HEK293 (cell line): ENCODE results near the gene BRWD1.
"Not testable (repeated sequence)": the region's sequence is repeated elsewhere in the genome, so short reads cannot be mapped to it uniquely, and the experiment has no call there.

ENCODE experiments used
- CTCF ChIA-PET: fragments of 350-600 bp; formaldehyde crosslinking; extraction: SDS; loops from one replicate; lab custom pipeline; 2021; ENCODE audit warnings: antibody characterized with exemption; lab: Yijun Ruan, JAX
- POLR2A ChIA-PET: fragments of 300-600 bp; formaldehyde crosslinking; extraction: SDS; loops from one replicate; lab custom pipeline; 2020; ENCODE audit warnings: antibody characterized with exemption, inconsistent platforms; lab: Yijun Ruan, JAX
- H3K27ac ChIP-seq: fragments of 200-500 bp; sonication (Bioruptor generic); 2 replicates; pipeline ENCODE4 v1.5.1; 2014; ENCODE audit warnings: low read depth, low read length, control low read depth, inconsistent platforms; ENCODE audit errors: extremely low read depth
- H3K36me3 ChIP-seq, 2 experiments: fragments of 200-500 bp in 1 of 2; sonication (Bioruptor generic) in 1 of 2; 1 replicate in 1 of 2; 2 replicates in 1 of 2; pipeline ENCODE4 v1.5.1; 2014 to 2017; ENCODE audit warnings: inconsistent platforms in 2 of 2, low read length in 2 of 2; ENCODE audit not compliant: control insufficient read depth in 2 of 2, insufficient read depth in 1 of 2
- H3K4me1 ChIP-seq: fragments of 200-500 bp; sonication (Bioruptor generic); 2 replicates; pipeline ENCODE4 v1.5.1; 2014; ENCODE audit warnings: mild to moderate bottlenecking, low read length, inconsistent platforms; ENCODE audit not compliant: control insufficient read depth, insufficient read depth
- H3K4me3 ChIP-seq: 2 replicates; pipeline ENCODE4 v1.5.1; 2011; ENCODE audit warnings: low read depth, mild to moderate bottlenecking, control low read depth, low read length, moderate library complexity
- H3K9me3 ChIP-seq: fragments of 200-500 bp; sonication (Bioruptor generic); 2 replicates; pipeline ENCODE4 v1.5.1; 2014; ENCODE audit warnings: low read depth, low read length, inconsistent platforms; ENCODE audit not compliant: control insufficient read depth, insufficient read depth
- WT1 ChIP-seq: fragments of 450-650 bp; formaldehyde crosslinking; IDR thresholded peaks from 2 replicates; pipeline ENCODE4 v1.5.1; 2016; ENCODE audit warnings: missing biosample characterization, missing genetic modification characterization
- YY2 ChIP-seq: fragments of 450-650 bp; formaldehyde crosslinking; IDR thresholded peaks from 2 replicates; pipeline ENCODE4 v1.5.1; 2016; ENCODE audit warnings: missing biosample characterization, missing genetic modification characterization
- ZNF707 ChIP-seq: fragments of 450-650 bp; formaldehyde crosslinking; IDR thresholded peaks from 2 replicates; pipeline ENCODE4 v1.5.1; 2016; ENCODE audit warnings: missing biosample characterization, missing genetic modification characterization
- TF ChIP-seq, protein P1 (sequence below): fragments of 450-650 bp; formaldehyde crosslinking; IDR thresholded peaks from 2 replicates; pipeline ENCODE4 v1.5.1; 2016; ENCODE audit warnings: missing biosample characterization, missing genetic modification characterization
- TF ChIP-seq, protein P2 (sequence below): fragments of 450-650 bp; formaldehyde crosslinking; IDR thresholded peaks from 2 replicates; pipeline ENCODE4 v1.5.1; 2016; ENCODE audit warnings: missing biosample characterization, missing genetic modification characterization, borderline replicate concordance
- TF ChIP-seq, protein P3 (sequence below): fragments of 450-650 bp; formaldehyde crosslinking; IDR thresholded peaks from 2 replicates; pipeline ENCODE4 v1.5.1; 2016; ENCODE audit warnings: missing biosample characterization, missing genetic modification characterization
- TF ChIP-seq, protein P4 (sequence below): fragments of 450-650 bp; formaldehyde crosslinking; IDR thresholded peaks from 2 replicates; pipeline ENCODE4 v1.5.1; 2016; ENCODE audit warnings: missing biosample characterization, missing genetic modification characterization
- TF ChIP-seq, protein P5 (sequence below): fragments of 450-650 bp; formaldehyde crosslinking; IDR thresholded peaks from 2 replicates; pipeline ENCODE4 v1.5.1; 2017; ENCODE audit warnings: missing biosample characterization, missing genetic modification characterization

Gene BRWD1

DNA sequence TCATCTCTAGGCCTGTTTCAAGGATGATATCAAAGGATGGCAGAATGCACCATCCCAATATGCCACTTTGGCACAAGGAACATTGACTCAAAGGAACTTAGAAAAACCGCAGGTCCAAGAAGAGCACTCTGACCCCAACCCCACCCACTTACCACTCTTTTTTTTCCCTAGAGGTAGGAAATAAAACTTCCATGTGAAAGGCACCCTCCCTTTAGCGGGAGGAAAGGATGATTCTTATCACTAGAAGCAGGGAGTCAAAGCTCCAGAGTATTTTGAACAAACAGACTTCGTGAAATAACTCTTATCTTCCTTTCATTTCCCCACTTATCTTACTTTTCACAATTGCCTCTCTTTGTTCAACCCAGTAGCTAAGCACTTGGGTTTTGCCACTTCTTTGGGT, 152.4 kb downstream of the BRWD1 start:
- no peaks in the 10 kb centered on the region for H3K36me3 ChIP-seq
- TF ChIP-seq WT1, result 0 out of 2 replicates have a peak, but pooled peaks have one; percentile 20
- TF ChIP-seq, protein P1, sequence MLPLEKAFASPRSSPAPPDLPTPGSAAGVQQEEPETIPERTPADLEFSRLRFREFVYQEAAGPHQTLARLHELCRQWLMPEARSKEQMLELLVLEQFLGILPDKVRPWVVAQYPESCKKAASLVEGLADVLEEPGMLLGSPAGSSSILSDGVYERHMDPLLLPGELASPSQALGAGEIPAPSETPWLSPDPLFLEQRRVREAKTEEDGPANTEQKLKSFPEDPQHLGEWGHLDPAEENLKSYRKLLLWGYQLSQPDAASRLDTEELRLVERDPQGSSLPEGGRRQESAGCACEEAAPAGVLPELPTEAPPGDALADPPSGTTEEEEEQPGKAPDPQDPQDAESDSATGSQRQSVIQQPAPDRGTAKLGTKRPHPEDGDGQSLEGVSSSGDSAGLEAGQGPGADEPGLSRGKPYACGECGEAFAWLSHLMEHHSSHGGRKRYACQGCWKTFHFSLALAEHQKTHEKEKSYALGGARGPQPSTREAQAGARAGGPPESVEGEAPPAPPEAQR (tag by site-specific recombination), result no peak
- no peak overlapping the region for H3K27ac ChIP-seq
- ChIA-PET POLR2A (no interaction called here), CTCF (interaction anchor here (0.6 kb wide), 2 partner anchors 23 to 424 kb away, joined by 3 read pairs; no protein-coding TSS in a partner anchor)
- H3K4me3 ChIP-seq, result no peak overlapping the region
- no peaks in the 10 kb centered on the region for H3K9me3 ChIP-seq
- no peaks in the 10 kb centered on the region for H3K4me1 ChIP-seq

DNA sequence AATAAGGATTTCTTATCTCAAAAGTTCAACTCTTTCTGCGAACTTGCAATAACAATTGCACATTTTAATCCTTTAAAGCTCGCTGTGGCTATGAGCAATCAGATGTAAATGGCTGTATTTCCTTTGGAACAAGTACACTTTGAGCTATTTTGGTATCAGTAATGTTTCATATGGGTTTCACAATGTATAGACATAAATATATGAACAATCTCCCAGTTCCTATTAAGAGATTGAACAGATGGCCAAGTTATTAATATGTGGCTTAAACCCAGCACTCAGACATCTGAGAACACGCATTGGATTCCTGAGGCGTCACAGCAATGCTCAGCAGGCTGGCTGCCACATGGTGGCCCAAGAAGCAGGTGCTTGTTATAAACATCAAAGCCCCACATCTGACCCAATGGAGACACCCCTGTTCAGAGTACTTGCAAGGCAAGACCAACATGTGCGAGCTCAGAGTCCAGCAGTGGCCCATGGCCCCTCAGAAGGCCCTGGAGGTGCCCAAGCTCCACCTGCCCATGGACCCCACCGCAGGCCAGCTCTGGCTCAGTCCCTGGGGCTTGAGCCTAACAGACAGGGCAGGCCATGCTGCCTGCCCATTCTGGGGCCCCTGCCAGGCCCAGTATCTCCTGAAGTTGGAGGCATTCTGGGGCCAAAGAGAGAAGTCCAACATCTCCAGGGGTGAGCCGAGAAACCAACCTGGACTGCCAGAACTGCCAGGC, 153.9 kb downstream of the BRWD1 start:
- TF ChIP-seq, protein P2, sequence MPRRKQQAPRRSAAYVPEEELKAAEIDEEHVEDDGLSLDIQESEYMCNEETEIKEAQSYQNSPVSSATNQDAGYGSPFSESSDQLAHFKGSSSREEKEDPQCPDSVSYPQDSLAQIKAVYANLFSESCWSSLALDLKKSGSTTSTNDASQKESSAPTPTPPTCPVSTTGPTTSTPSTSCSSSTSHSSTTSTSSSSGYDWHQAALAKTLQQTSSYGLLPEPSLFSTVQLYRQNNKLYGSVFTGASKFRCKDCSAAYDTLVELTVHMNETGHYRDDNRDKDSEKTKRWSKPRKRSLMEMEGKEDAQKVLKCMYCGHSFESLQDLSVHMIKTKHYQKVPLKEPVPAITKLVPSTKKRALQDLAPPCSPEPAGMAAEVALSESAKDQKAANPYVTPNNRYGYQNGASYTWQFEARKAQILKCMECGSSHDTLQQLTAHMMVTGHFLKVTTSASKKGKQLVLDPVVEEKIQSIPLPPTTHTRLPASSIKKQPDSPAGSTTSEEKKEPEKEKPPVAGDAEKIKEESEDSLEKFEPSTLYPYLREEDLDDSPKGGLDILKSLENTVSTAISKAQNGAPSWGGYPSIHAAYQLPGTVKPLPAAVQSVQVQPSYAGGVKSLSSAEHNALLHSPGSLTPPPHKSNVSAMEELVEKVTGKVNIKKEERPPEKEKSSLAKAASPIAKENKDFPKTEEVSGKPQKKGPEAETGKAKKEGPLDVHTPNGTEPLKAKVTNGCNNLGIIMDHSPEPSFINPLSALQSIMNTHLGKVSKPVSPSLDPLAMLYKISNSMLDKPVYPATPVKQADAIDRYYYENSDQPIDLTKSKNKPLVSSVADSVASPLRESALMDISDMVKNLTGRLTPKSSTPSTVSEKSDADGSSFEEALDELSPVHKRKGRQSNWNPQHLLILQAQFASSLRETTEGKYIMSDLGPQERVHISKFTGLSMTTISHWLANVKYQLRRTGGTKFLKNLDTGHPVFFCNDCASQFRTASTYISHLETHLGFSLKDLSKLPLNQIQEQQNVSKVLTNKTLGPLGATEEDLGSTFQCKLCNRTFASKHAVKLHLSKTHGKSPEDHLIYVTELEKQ (tag by site-specific recombination), result no peak
- TF ChIP-seq, protein P3, sequence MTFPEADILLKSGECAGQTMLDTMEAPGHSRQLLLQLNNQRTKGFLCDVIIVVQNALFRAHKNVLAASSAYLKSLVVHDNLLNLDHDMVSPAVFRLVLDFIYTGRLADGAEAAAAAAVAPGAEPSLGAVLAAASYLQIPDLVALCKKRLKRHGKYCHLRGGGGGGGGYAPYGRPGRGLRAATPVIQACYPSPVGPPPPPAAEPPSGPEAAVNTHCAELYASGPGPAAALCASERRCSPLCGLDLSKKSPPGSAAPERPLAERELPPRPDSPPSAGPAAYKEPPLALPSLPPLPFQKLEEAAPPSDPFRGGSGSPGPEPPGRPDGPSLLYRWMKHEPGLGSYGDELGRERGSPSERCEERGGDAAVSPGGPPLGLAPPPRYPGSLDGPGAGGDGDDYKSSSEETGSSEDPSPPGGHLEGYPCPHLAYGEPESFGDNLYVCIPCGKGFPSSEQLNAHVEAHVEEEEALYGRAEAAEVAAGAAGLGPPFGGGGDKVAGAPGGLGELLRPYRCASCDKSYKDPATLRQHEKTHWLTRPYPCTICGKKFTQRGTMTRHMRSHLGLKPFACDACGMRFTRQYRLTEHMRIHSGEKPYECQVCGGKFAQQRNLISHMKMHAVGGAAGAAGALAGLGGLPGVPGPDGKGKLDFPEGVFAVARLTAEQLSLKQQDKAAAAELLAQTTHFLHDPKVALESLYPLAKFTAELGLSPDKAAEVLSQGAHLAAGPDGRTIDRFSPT, result no peak
- TF ChIP-seq YY2 (tag by site-specific recombination) (no peak), ZNF707 (tag by site-specific recombination) (no peak)
- TF ChIP-seq, protein P4, sequence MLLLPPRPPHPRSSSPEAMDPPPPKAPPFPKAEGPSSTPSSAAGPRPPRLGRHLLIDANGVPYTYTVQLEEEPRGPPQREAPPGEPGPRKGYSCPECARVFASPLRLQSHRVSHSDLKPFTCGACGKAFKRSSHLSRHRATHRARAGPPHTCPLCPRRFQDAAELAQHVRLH, result no peak
- TF ChIP-seq, protein P5, sequence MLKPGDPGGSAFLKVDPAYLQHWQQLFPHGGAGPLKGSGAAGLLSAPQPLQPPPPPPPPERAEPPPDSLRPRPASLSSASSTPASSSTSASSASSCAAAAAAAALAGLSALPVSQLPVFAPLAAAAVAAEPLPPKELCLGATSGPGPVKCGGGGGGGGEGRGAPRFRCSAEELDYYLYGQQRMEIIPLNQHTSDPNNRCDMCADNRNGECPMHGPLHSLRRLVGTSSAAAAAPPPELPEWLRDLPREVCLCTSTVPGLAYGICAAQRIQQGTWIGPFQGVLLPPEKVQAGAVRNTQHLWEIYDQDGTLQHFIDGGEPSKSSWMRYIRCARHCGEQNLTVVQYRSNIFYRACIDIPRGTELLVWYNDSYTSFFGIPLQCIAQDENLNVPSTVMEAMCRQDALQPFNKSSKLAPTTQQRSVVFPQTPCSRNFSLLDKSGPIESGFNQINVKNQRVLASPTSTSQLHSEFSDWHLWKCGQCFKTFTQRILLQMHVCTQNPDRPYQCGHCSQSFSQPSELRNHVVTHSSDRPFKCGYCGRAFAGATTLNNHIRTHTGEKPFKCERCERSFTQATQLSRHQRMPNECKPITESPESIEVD (tag by site-specific recombination), result no peak
- TF ChIP-seq, all 188 proteins: peak for 0
- ChIA-PET CTCF (interaction anchor here (0.6 to 0.7 kb wide), 2 partner anchors 46 to 645 kb away, joined by 3 to 4 read pairs; no protein-coding TSS in a partner anchor), POLR2A (interaction anchor here (0.5 kb wide), 1 partner anchor 356 kb away, joined by 4 read pairs; no protein-coding TSS in a partner anchor)
- Histone ChIP-seq H3K9me3 (no peaks in the 10 kb centered on the region), H3K4me1 (no peaks in the 10 kb centered on the region), H3K27ac (no peak overlapping the region), H3K36me3 (no peaks in the 10 kb centered on the region), H3K4me3 (no peak overlapping the region)

DNA sequence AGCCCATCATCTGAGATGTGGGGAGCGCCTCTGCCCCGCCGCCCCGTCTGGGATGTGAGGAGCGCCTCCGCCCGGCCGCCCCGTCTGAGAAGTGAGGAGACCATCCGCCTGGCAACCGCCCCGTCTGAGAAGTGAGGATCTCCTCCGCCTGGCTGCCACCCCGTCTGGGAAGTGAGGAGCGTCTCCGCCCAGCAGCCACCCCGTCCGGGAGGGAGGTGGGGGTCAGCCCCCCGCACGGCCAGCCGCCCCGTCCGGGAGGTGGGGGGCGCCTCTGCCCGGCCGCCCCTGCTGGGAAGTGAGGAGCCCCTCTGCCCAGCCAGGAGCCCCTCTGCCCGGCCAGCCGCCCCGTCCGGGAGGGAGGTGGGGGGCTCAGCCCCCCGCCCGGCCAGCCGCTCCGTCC, 156.2 kb downstream of the BRWD1 start:
- H3K36me3 ChIP-seq, H3K9me3 ChIP-seq, CTCF ChIA-PET, H3K4me1 ChIP-seq, H3K27ac ChIP-seq, POLR2A ChIA-PET, H3K4me3 ChIP-seq: not testable (repeated sequence)
